ENCODE measurements around the gene TMEM203. TPM values are rescaled to one million over a fixed set of nuclear protein-coding genes. Genes with fewer than 3 reads are reported as not detected.

The TMEM203 gene
- total RNA-seq, 2 donors from 2014 or later, result 34.0 to 39.5 TPM

GRCh38 chr9:137228968-137229896, 23.8 kb upstream of the TMEM203 start:
- no peaks in the 10 kb centered on the region for H3K36me3 ChIP-seq (ENCODE audit: control insufficient read depth, insufficient read depth, low read length)
- no peaks in the 10 kb centered on the region for H3K27me3 ChIP-seq (ENCODE audit: control insufficient read depth, insufficient read depth, low read length, poor library complexity, severe bottlenecking)
- WGBS, 2 experiments (ENCODE audit: insufficient coverage in 1 of 2, insufficient read length in 1 of 2), result 92 to 93% methylated on average over 15 to 27 of the region's 27 CpGs
- Mint-ChIP-seq H3K27ac (no peak overlapping the region), H3K4me1 (peaks cover 2% of the 10 kb centered on the region), H3K36me3 (ENCODE audit: low read depth) (no peaks in the 10 kb centered on the region), H3K27me3 (ENCODE audit: insufficient read depth) (no peaks in the 10 kb centered on the region), H3K9me3 (no peaks in the 10 kb centered on the region), H3K4me3 (no peak overlapping the region)
- H3K4me3 ChIP-seq (ENCODE audit: low read length), result no peak overlapping the region
- H3K9me3 ChIP-seq (ENCODE audit: control insufficient read depth, low read length), result no peaks in the 10 kb centered on the region
- TF ChIP-seq, protein P1, sequence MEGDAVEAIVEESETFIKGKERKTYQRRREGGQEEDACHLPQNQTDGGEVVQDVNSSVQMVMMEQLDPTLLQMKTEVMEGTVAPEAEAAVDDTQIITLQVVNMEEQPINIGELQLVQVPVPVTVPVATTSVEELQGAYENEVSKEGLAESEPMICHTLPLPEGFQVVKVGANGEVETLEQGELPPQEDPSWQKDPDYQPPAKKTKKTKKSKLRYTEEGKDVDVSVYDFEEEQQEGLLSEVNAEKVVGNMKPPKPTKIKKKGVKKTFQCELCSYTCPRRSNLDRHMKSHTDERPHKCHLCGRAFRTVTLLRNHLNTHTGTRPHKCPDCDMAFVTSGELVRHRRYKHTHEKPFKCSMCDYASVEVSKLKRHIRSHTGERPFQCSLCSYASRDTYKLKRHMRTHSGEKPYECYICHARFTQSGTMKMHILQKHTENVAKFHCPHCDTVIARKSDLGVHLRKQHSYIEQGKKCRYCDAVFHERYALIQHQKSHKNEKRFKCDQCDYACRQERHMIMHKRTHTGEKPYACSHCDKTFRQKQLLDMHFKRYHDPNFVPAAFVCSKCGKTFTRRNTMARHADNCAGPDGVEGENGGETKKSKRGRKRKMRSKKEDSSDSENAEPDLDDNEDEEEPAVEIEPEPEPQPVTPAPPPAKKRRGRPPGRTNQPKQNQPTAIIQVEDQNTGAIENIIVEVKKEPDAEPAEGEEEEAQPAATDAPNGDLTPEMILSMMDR (conservative IDR thresholded peaks at IDR 0.05), result no peak
- no peak overlapping the region for H3K27ac ChIP-seq (ENCODE audit: low read depth, low read length)
- no peaks in the 10 kb centered on the region for H3K4me1 ChIP-seq (ENCODE audit: control insufficient read depth, insufficient read depth, low read length)
- DNase-seq, result no peak
- H3K9ac ChIP-seq (ENCODE audit: extremely low read depth, low read length, poor library complexity, severe bottlenecking), result no peak overlapping the region

- H3K9ac ChIP-seq (ENCODE audit: extremely low read depth, low read length, poor library complexity, severe bottlenecking), result no peak overlapping the region
- no peak overlapping the region for H3K4me3 Mint-ChIP-seq
Observed at GRCh38 chr9:137228506-137228967, 23.1 kb upstream of the TMEM203 start.

DNA sequence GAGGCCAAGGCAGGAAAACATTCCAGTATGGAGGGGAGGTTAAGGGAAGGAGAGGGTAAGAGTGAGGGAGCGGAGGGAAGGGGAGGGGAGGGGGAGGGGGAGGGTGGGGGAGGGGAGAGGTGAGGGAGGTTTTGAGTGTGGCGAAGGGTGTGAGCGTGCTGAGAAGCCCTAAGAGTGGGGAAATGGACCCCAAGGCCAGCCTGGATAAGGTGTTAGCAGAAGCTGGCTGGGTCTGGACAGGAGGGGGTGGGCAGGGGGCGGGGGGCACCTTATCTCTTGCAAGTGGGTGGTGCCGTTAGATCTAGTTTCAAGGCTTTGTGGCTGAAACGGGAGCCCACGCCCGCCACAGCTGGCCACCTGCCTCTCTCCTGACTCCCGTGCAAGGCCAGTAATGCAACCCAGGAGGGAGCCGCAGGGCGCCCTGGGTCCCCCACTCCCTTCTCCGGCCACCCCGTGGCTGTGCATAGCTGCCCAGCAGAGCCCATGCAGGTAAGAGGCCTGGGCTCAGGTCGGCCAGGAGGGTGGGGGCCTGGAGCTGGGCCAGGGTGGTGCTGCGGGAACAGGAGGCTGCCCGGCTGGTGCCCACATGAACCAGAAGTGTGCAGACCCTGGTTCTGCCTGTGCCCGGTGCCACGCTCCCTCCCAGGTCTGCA, 22.5 kb upstream of the TMEM203 start:
- Histone ChIP-seq H3K9me3 (ENCODE audit: control insufficient read depth, low read length) (no peaks in the 10 kb centered on the region), H3K27ac (ENCODE audit: low read depth, low read length) (no peak overlapping the region), H3K27me3 (ENCODE audit: control insufficient read depth, insufficient read depth, low read length, poor library complexity, severe bottlenecking) (no peaks in the 10 kb centered on the region), H3K4me3 (ENCODE audit: low read length) (no peak overlapping the region), H3K9ac (ENCODE audit: extremely low read depth, low read length, poor library complexity, severe bottlenecking) (no peak overlapping the region), H3K4me1 (ENCODE audit: control insufficient read depth, insufficient read depth, low read length) (no peaks in the 10 kb centered on the region), H3K36me3 (ENCODE audit: control insufficient read depth, insufficient read depth, low read length) (no peaks in the 10 kb centered on the region)
- Mint-ChIP-seq H3K9me3 (no peaks in the 10 kb centered on the region), H3K27me3 (ENCODE audit: insufficient read depth) (no peaks in the 10 kb centered on the region), H3K36me3 (ENCODE audit: low read depth) (no peaks in the 10 kb centered on the region), H3K27ac (peak overlapping the region; percentile 81), H3K4me3 (no peak overlapping the region), H3K4me1 (peaks cover 2% of the 10 kb centered on the region)
- TF ChIP-seq, protein P1 (conservative IDR thresholded peaks at IDR 0.05), result no peak
- DNase-seq, result no peak
- 74 to 77% methylated on average over 7 to 17 of the region's 18 CpGs for WGBS, 2 experiments (ENCODE audit: insufficient coverage in 1 of 2, insufficient read length in 1 of 2)

More at GRCh38 chr9:137228506-137228967, 23.1 kb upstream of the TMEM203 start:
- TF ChIP-seq, protein P1 (conservative IDR thresholded peaks at IDR 0.05), result no peak
- no peaks in the 10 kb centered on the region for H3K9me3 Mint-ChIP-seq
- H3K27ac Mint-ChIP-seq, result no peak overlapping the region
- Histone ChIP-seq H3K27ac (ENCODE audit: low read depth, low read length) (no peak overlapping the region), H3K36me3 (ENCODE audit: control insufficient read depth, insufficient read depth, low read length) (no peaks in the 10 kb centered on the region), H3K9me3 (ENCODE audit: control insufficient read depth, low read length) (no peaks in the 10 kb centered on the region), H3K4me1 (ENCODE audit: control insufficient read depth, insufficient read depth, low read length) (no peaks in the 10 kb centered on the region), H3K4me3 (ENCODE audit: low read length) (no peak overlapping the region), H3K27me3 (ENCODE audit: control insufficient read depth, insufficient read depth, low read length, poor library complexity, severe bottlenecking) (no peaks in the 10 kb centered on the region)
- peaks cover 2% of the 10 kb centered on the region for H3K4me1 Mint-ChIP-seq
- no peaks in the 10 kb centered on the region for H3K36me3 Mint-ChIP-seq (ENCODE audit: low read depth)
- 92 to 94% methylated on average over 15 to 29 of the region's 29 CpGs for WGBS, 2 experiments (ENCODE audit: insufficient coverage in 1 of 2, insufficient read length in 1 of 2)
- H3K27me3 Mint-ChIP-seq (ENCODE audit: insufficient read depth), result no peaks in the 10 kb centered on the region
- DNase-seq, result no peak
